ENCODE data around the gene SLCO1B3.

The SLCO1B3 gene

DNA sequence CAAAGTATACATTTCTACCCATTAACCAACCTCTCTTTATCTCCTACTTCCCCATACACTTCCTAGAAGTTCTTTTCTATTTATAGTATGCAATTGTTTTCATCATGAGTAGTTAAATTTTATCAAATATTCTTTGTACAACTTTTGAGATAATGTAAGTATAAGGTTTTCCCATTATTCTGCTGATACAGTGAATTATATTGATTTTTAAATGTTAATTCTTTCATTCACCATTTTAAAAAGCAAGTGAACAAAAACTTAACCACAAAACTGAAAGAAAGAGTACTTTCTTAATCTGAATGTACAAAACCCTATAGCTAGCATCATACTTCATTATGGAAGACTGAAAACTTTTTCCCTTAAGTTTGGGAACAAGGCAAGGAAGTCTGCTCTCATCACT, 9.5 kb upstream of the SLCO1B3 start:
- TF ChIP-seq ZFX (IDR thresholded peaks at IDR 0.05; ENCODE audit: borderline replicate concordance): no peak
- TF ChIP-seq, protein P1, sequence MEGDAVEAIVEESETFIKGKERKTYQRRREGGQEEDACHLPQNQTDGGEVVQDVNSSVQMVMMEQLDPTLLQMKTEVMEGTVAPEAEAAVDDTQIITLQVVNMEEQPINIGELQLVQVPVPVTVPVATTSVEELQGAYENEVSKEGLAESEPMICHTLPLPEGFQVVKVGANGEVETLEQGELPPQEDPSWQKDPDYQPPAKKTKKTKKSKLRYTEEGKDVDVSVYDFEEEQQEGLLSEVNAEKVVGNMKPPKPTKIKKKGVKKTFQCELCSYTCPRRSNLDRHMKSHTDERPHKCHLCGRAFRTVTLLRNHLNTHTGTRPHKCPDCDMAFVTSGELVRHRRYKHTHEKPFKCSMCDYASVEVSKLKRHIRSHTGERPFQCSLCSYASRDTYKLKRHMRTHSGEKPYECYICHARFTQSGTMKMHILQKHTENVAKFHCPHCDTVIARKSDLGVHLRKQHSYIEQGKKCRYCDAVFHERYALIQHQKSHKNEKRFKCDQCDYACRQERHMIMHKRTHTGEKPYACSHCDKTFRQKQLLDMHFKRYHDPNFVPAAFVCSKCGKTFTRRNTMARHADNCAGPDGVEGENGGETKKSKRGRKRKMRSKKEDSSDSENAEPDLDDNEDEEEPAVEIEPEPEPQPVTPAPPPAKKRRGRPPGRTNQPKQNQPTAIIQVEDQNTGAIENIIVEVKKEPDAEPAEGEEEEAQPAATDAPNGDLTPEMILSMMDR (IDR thresholded peaks at IDR 0.05): no peak

DNA sequence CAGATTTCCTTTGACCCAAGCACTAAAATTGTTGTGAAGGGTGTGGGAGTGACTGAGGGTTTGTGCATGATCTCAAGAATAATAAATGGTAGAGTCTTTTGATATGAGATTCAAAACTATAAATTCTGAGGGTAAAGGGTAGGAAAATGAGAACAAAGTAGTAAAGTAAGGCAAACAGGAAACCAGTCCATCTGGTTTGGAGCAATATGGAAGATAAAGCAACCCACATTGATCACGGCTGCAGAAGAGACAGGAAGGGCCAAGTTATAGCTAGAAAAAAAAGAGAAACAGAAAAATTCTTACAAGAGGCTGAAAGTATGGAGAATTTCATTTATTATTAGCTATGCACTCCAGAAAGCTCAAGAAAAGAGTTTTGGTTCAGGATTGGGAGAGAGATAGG, 4.6 kb upstream of the SLCO1B3 start:
- TF ChIP-seq, protein P1 (IDR thresholded peaks at IDR 0.05): no peak
- no peak overlapping the region for H3K27ac ChIP-seq

More for the DNA sequence above, 9.5 kb upstream of the SLCO1B3 start:
- H3K27ac ChIP-seq: no peak overlapping the region

DNA sequence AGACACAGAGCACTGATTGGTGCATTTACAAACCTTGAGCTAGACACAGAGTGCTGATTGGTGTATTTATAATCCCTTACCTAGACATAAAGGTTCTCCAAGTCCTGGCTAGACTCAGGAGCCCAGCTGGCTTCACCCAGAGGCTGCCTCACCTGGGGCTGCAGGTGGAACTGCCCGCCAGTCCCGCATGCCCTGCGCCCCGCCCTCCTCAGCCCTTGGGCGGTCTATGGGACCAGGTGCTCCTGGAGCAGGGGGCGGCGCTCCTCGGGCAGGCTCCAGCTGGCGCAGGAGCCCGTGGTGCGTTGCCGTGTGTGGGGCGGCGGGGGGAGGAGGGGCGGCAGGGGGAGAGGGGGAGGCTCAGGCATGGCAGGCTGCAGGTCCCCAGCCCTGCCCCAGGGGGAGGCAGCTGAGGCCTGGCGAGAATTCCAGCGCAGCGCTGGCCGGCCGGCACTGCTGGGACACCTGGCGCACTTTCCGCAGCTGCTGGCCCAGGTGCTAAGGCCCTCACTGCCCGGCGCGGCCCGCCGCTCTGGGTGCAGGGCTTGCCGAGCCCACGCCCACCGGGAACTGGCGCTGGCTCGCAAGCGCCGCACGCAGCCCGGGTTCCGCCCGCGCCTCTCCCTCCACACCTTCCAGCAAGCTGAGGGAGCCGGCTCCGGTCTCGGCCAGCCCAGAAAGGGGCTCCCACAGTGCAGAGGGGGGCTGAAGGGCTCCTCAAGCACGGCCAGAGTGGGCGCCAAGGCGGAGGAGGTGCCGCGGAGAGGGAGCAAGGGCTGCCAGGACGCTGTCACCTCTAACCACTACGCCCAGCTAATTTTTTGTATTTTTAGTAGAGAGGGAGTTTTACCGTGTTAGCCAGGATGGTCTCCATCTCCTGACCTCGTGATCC, 3.1 kb upstream of the SLCO1B3 start:
- TF ChIP-seq, protein P1 (IDR thresholded peaks at IDR 0.05): no peak
- no peak for TF ChIP-seq ZFX (IDR thresholded peaks at IDR 0.05; ENCODE audit: borderline replicate concordance)

DNA sequence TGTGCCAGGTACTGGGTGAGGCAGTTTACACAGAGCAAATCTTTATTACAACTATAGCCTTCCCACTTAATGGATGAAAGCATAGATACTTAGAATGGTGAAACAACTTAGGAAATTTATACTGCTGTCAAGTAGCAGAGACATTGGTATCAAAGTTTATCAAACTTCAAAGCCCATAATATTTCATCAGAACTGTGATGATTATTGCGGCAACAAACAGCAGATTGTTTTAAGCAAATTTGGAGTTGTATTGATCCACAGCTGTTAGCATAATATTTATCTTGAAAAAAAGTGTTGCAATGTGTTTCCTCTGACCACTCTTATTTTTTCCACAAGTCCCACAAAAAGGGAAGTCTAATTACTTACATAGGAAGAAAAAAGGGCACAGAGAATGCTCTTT, 2.0 kb upstream of the SLCO1B3 start:
- no peak for TF ChIP-seq ZFX (IDR thresholded peaks at IDR 0.05; ENCODE audit: borderline replicate concordance)
- TF ChIP-seq, protein P1 (IDR thresholded peaks at IDR 0.05): no peak
- no peak overlapping the region for H3K27ac ChIP-seq

More for the DNA sequence above, 3.1 kb upstream of the SLCO1B3 start:
- no peak overlapping the region for H3K27ac ChIP-seq

DNA sequence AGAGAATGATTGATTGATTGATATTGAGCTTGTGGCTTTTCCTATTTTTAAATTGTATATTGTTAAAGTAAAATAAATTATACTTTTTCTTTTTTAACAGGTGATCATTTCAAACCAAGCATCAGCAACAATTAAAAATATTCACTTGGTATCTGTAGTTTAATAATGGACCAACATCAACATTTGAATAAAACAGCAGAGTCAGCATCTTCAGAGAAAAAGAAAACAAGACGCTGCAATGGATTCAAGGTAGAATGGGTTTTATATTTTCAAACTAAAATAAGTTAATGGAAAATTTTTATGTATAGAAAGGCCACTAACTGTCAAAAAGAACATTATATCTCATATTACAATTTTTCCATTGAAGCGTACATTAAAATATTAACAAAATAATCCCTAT, 5.1 kb downstream of the SLCO1B3 start:
- TF ChIP-seq ZFX (IDR thresholded peaks at IDR 0.05; ENCODE audit: borderline replicate concordance): no peak
- TF ChIP-seq, protein P1 (IDR thresholded peaks at IDR 0.05): no peak

DNA sequence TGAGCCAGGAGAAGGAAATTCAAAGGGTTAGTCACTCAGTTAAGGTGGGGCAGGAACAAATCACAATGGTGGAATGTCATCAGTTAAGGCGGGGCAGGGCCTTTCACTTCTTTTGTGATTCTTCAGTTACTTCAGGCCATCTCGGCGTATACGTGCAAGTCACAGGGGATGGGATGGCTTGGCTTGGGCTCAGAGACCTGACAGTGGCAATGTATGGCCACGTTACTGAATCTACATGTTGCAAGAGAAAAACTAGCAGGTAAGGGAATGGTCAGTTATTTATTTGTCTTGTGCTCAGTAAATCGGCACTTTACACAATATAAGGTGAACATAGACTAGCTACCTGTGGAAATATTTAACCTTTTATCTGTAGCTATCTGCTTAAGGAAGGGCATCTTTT, 11.9 kb downstream of the SLCO1B3 start:
- TF ChIP-seq, protein P1 (IDR thresholded peaks at IDR 0.05): no peak
- no peak for TF ChIP-seq ZFX (IDR thresholded peaks at IDR 0.05; ENCODE audit: borderline replicate concordance)
- H3K27ac ChIP-seq: no peak overlapping the region

More for the DNA sequence above, 5.1 kb downstream of the SLCO1B3 start:
- no peak overlapping the region for H3K27ac ChIP-seq

DNA sequence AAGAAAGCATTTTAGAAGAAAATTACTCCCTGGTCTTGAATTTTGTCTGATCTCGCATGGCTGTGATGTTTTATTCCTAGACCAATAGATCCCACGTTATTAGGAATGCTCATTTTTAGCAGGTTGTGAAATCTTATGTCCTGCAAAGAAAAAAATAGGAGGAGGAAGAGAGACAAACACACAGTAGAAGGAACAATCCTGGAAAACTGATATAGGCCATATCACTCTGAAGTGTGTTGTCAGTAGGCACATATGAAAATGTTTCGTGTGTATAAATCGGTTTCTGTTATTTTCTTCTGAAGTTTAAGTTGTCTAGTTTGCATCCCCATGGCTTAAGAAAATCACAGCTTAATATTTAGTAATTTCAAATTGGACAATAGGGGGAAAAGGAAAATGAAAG, 12.4 kb downstream of the SLCO1B3 start:
- TF ChIP-seq, protein P1 (IDR thresholded peaks at IDR 0.05): no peak
- TF ChIP-seq ZFX (IDR thresholded peaks at IDR 0.05; ENCODE audit: borderline replicate concordance): no peak
- no peak overlapping the region for H3K27ac ChIP-seq
